MCF 10A (cell line): ENCODE measurements around the gene PTPRM. TPM values are rescaled to one million over a fixed set of nuclear protein-coding genes. Genes with fewer than 3 reads are reported as not detected.

ENCODE experiments used
- BruUV-seq: library from RNA; stranded (reverse); fragments of 400-500 nt; replicated peaks from 2 replicates; lab custom pipeline; 2021; lab: Mats Ljungman, UMichigan
- CTCF ChIA-PET: fragments of 300-600 bp; sonication (Branson Sonifier 250); formaldehyde crosslinking; extraction: SDS; loops from one replicate; lab custom pipeline; 2021; ENCODE audit warnings: antibody characterized with exemption, inconsistent platforms; lab: Yijun Ruan, JAX
- POLR2A ChIA-PET: fragments of 300-600, 350-650 bp; sonication (Branson Sonifier 250); formaldehyde crosslinking; extraction: SDS; loops from one replicate; lab custom pipeline; 2020; ENCODE audit warnings: antibody characterized with exemption, inconsistent platforms; lab: Yijun Ruan, JAX
- DNase-seq: peaks from one replicate; pipeline ENCODE4 v3.0.0-alpha.2; 2018; ENCODE audit not compliant: unreplicated experiment
- H3K27ac Mint-ChIP-seq: one replicate; pipeline ENCODE4 v1.8.0; 2022; ENCODE audit warnings: mild to moderate bottlenecking, low read depth, mixed read lengths; ENCODE audit not compliant: unreplicated experiment
- H3K27me3 Mint-ChIP-seq: one replicate; pipeline ENCODE4 v1.8.0; 2022; ENCODE audit warnings: mixed read lengths; ENCODE audit not compliant: insufficient read depth, unreplicated experiment
- H3K36me3 Mint-ChIP-seq: one replicate; pipeline ENCODE4 v1.8.0; 2022; ENCODE audit warnings: mild to moderate bottlenecking, moderate library complexity, mixed read lengths; ENCODE audit not compliant: insufficient read depth, unreplicated experiment
- H3K4me1 Mint-ChIP-seq: one replicate; pipeline ENCODE4 v1.8.0; 2022; ENCODE audit warnings: mixed read lengths; ENCODE audit not compliant: insufficient read depth, unreplicated experiment
- H3K4me3 Mint-ChIP-seq: one replicate; pipeline ENCODE4 v1.8.0; 2022; ENCODE audit warnings: mild to moderate bottlenecking, moderate library complexity, mixed read lengths; ENCODE audit not compliant: unreplicated experiment
- H3K9me3 Mint-ChIP-seq: one replicate; pipeline ENCODE4 v1.8.0; 2022; ENCODE audit warnings: mixed read lengths; ENCODE audit not compliant: unreplicated experiment
- intact Hi-C: fragments of 100-400 bp; cut with micrococcal nuclease; formaldehyde crosslinking; loops from 2 replicates; pipeline ENCODE4 v1.14.1; 2022
- total RNA-seq: library from RNA; stranded (reverse); gene quantifications from 2 replicates; pipeline ENCODE4 v1.2.3, GENCODE V29; 2022
- TF ChIP-seq, protein P1 (sequence below): fragments of 200-600 bp; IDR thresholded peaks from one replicate; pipeline ENCODE4 v1.8.0; 2022; ENCODE audit warnings: antibody characterized with exemption, mild to moderate bottlenecking; ENCODE audit not compliant: unreplicated experiment

PTPRM gene
- total RNA-seq, 1 experiment from 2014 or later: 82.8 TPM

DNA sequence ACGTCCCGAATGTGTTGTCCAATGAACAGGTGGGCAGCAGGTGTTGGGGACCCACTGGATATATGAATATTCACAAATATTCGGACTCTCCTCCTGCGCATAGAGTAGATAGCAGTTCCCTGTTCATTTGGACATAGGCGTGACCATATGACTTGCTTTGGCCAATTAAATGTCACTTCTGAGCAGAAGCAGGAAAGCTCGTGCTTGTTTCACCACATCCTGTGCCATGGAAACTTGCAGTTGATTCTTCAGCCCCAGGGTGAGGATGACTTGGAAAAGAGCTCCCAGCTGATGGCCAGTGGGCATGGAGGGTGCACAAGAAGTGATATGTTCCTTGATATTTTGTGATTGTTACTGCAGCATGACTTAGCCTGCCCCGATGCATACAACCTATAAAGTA, 52.6 kb downstream of the PTPRM start:
- H3K4me3 Mint-ChIP-seq: no peak overlapping the region
- intact Hi-C loops: no loop called here
- H3K9me3 Mint-ChIP-seq: no peaks in the 10 kb centered on the region
- no peak overlapping the region for H3K27ac Mint-ChIP-seq
- CTCF ChIA-PET: interaction anchor here (0.7 to 1.1 kb wide), 3 partner anchors 11 to 52 kb away, joined by 3 read pairs; partner anchors contain the start of gene PTPRM
- TF ChIP-seq, protein P1, sequence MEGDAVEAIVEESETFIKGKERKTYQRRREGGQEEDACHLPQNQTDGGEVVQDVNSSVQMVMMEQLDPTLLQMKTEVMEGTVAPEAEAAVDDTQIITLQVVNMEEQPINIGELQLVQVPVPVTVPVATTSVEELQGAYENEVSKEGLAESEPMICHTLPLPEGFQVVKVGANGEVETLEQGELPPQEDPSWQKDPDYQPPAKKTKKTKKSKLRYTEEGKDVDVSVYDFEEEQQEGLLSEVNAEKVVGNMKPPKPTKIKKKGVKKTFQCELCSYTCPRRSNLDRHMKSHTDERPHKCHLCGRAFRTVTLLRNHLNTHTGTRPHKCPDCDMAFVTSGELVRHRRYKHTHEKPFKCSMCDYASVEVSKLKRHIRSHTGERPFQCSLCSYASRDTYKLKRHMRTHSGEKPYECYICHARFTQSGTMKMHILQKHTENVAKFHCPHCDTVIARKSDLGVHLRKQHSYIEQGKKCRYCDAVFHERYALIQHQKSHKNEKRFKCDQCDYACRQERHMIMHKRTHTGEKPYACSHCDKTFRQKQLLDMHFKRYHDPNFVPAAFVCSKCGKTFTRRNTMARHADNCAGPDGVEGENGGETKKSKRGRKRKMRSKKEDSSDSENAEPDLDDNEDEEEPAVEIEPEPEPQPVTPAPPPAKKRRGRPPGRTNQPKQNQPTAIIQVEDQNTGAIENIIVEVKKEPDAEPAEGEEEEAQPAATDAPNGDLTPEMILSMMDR: no peak
- no TSS peak for BruUV-seq
- peaks cover 39% of the 10 kb centered on the region for H3K4me1 Mint-ChIP-seq
- H3K36me3 Mint-ChIP-seq: peaks cover 6% of the 10 kb centered on the region
- POLR2A ChIA-PET: interaction anchor here (0.5 to 1.4 kb wide), 5 partner anchors 8 to 980 kb away, joined by 3 to 5 read pairs (median 3); no protein-coding TSS in a partner anchor
- DNase-seq: no peak
- no peaks in the 10 kb centered on the region for H3K27me3 Mint-ChIP-seq

DNA sequence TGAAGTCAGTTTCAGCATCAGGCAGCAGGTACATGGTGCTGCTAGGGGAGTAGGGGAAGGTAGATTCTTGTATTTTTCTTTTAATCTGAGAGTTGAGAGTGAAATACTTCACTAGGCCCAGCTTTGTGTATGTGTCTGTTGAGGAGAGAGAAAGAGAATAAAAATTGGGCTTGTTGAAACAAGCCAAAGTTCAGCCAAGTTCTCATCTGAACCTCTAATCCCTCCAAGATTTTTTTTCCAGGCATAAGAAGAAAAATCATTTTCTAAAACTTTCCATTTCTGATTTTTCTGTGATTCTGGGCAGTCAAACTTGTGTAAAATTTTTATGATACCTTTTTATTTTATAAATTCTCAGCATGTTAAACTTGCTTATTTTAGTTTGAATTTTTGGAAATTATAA, 55.6 kb downstream of the PTPRM start:
- H3K36me3 Mint-ChIP-seq: peaks cover 6% of the 10 kb centered on the region

GRCh38 chr18:7623681-7624080, 56.6 kb downstream of the PTPRM start:
- H3K9me3 Mint-ChIP-seq: no peaks in the 10 kb centered on the region
- H3K4me1 Mint-ChIP-seq: peaks cover 35% of the 10 kb centered on the region
- no TSS peak for BruUV-seq
- no peak overlapping the region for H3K27ac Mint-ChIP-seq
- no peak overlapping the region for H3K4me3 Mint-ChIP-seq
- peaks cover 6% of the 10 kb centered on the region for H3K36me3 Mint-ChIP-seq
- ChIA-PET CTCF (no interaction called here), POLR2A (interaction anchor here (1.0 kb wide), 1 partner anchor 56 kb away, joined by 3 read pairs; no protein-coding TSS in a partner anchor)
- intact Hi-C loops: no loop called here
- DNase-seq: no peak
- H3K27me3 Mint-ChIP-seq: no peaks in the 10 kb centered on the region
- TF ChIP-seq, protein P1: no peak

More for the DNA sequence above, 55.6 kb downstream of the PTPRM start:
- intact Hi-C loops: no loop called here
- Mint-ChIP-seq H3K9me3 (no peaks in the 10 kb centered on the region), H3K27ac (peak overlapping the region; percentile 11), H3K27me3 (no peaks in the 10 kb centered on the region), H3K4me3 (no peak overlapping the region), H3K4me1 (peaks cover 40% of the 10 kb centered on the region)
- ChIA-PET CTCF (no interaction called here), POLR2A (interaction anchor here (1.0 kb wide), 1 partner anchor 55 kb away, joined by 3 read pairs; no protein-coding TSS in a partner anchor)
- TF ChIP-seq, protein P1: no peak
- no TSS peak for BruUV-seq
- no peak for DNase-seq

DNA sequence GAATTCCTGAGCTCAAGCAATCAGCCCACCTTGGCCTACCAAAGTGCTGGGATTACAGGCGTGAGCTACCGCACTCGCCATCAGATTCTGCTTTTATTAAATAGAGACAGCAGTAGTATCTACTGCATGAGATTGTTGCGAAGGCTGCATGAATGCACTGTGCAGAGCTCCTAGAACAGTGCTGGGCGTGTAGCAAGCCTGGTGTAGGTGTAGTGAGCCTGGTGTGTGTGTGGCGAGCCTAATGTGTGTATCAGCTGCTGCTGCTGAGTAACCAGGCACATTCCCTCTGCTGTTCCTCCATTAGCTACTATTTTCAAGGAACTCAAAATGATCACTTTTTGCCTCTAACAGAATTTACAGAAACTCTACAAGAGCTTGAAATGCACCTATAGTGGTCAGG, 57.6 kb downstream of the PTPRM start:
- ChIA-PET CTCF (interaction anchor here (0.6 to 1.6 kb wide), 2 partner anchors 287 to 352 kb away, joined by 4 to 5 read pairs; no protein-coding TSS in a partner anchor), POLR2A (interaction anchor here (0.6 to 1.2 kb wide), 4 partner anchors 14 to 538 kb away, joined by 3 to 4 read pairs (median 3); no protein-coding TSS in a partner anchor)
- Mint-ChIP-seq H3K9me3 (no peaks in the 10 kb centered on the region), H3K27me3 (no peaks in the 10 kb centered on the region), H3K4me3 (no peak overlapping the region), H3K27ac (no peak overlapping the region), H3K4me1 (peaks cover 34% of the 10 kb centered on the region), H3K36me3 (peaks cover 6% of the 10 kb centered on the region)
- no TSS peak for BruUV-seq
- DNase-seq: no peak
- TF ChIP-seq, protein P1: no peak
- intact Hi-C loops: no loop called here
